GM12878 (cell line): ENCODE measurements around the gene FOXO3. TPM values are rescaled to one million over a fixed set of nuclear protein-coding genes. Genes with fewer than 3 reads are reported as not detected.

Experiments
- ATAC-seq: fragments of 200-7000 bp; cut with Tn5 transposase; 3 replicates; pipeline ENCODE4 v1.9.1; 2020; ENCODE audit warnings: mild to moderate bottlenecking, moderate library complexity
- BruUV-seq: library from RNA; stranded (reverse); fragments of 400-500 nt; replicated peaks from 2 replicates; lab custom pipeline; 2021; lab: Mats Ljungman, UMichigan
- CTCF ChIA-PET: fragments of 300-600 bp; sonication (Branson Sonifier 250); formaldehyde crosslinking; extraction: SDS; loops from one replicate; lab custom pipeline; 2021; ENCODE audit warnings: inconsistent platforms; lab: Yijun Ruan, JAX
- POLR2A ChIA-PET: fragments of 350-600 bp; formaldehyde crosslinking; extraction: SDS; loops from one replicate; lab custom pipeline; 2021; ENCODE audit warnings: inconsistent platforms; lab: Charles Lee
- RAD21 ChIA-PET: fragments of 300-600 bp; sonication (Branson Sonifier 250); formaldehyde crosslinking; loops from one replicate; lab custom pipeline; 2023; ENCODE audit warnings: antibody characterized with exemption; ENCODE audit not compliant: unreplicated experiment; lab: Charles Lee
- SMC1A ChIA-PET: fragments of 300-600 bp; sonication (Branson Sonifier 250); formaldehyde crosslinking; loops from one replicate; lab custom pipeline; 2023; ENCODE audit not compliant: unreplicated experiment, uncharacterized antibody; lab: Charles Lee
- DNase-seq: peaks from one replicate; pipeline ENCODE4 v3.0.0-alpha.2; 2011; ENCODE audit warnings: low read depth, low spot score
- FAIRE-seq: peaks from 3 replicates; lab custom pipeline; 2011; peaks lifted over from hg19 to GRCh38; lab: Jason Lieb, UNC
- H2AFZ ChIP-seq: 2 replicates; pipeline ENCODE4 v1.6.0; 2011; ENCODE audit warnings: low read depth, low read length, control low read depth; ENCODE audit not compliant: control insufficient read depth
- H3K27ac ChIP-seq: 2 replicates; pipeline ENCODE4 v1.5.1; 2011; ENCODE audit warnings: control low read depth; ENCODE audit not compliant: control insufficient read depth, insufficient read depth
- H3K27me3 ChIP-seq, 2 experiments: replicated peaks in 1 of 2; 2 replicates each; pipeline versions ENCODE4 v1.6.0 to v1.6.1; 2011; ENCODE audit warnings: low read length in 1 of 2; ENCODE audit not compliant: control insufficient read depth in 2 of 2, insufficient read depth in 2 of 2
- H3K36me3 ChIP-seq, 2 experiments: 2 replicates each; pipeline ENCODE4 v1.5.1; 2011; ENCODE audit warnings: low read length in 1 of 2; ENCODE audit not compliant: control insufficient read depth in 2 of 2, insufficient read depth in 2 of 2
- H3K4me1 ChIP-seq: 2 replicates; pipeline ENCODE4 v1.6.1; 2011; ENCODE audit warnings: mild to moderate bottlenecking, low read length, moderate library complexity, mixed read lengths; ENCODE audit not compliant: control insufficient read depth, insufficient read depth
- H3K4me2 ChIP-seq: 2 replicates; pipeline ENCODE4 v1.6.0; 2011; ENCODE audit warnings: control low read depth; ENCODE audit not compliant: control insufficient read depth, insufficient read depth
- H3K4me3 ChIP-seq: fragments of 200-600 bp; sonication (generic); 2 replicates; pipeline ENCODE4 v1.5.1; 2016
- H3K79me2 ChIP-seq: 2 replicates; pipeline ENCODE4 v1.6.0; 2011; ENCODE audit warnings: low read length; ENCODE audit not compliant: control insufficient read depth, insufficient read depth
- H3K9ac ChIP-seq: 2 replicates; pipeline ENCODE4 v1.8.0; 2011; ENCODE audit warnings: low read length, control low read depth, mixed read lengths; ENCODE audit not compliant: control insufficient read depth, insufficient read depth
- H3K9me3 ChIP-seq: replicated peaks from 3 replicates; pipeline ENCODE4 v1.5.1; 2011; ENCODE audit warnings: mild to moderate bottlenecking, low read length; ENCODE audit not compliant: control insufficient read depth, insufficient read depth
- H4K20me1 ChIP-seq: 2 replicates; pipeline ENCODE4 v1.6.0; 2011; ENCODE audit not compliant: control insufficient read depth, insufficient read depth
- BMI1 ChIP-seq: fragments of 450-650 bp; IDR thresholded peaks from 2 replicates; pipeline ENCODE4 v1.6.1; 2016; ENCODE audit warnings: mild to moderate bottlenecking, moderate library complexity, borderline replicate concordance
- BRCA1 ChIP-seq: IDR thresholded peaks from 2 replicates; pipeline ENCODE4 v1.6.1; 2011; ENCODE audit warnings: low read depth, low read length, improper control_type of control experiment
- EZH2 ChIP-seq: IDR thresholded peaks from 2 replicates; pipeline ENCODE4 v1.6.1; 2012; ENCODE audit warnings: low read depth, mild to moderate bottlenecking, control low read depth, inconsistent platforms, low read length, borderline replicate concordance; ENCODE audit not compliant: control insufficient read depth
- GABPA ChIP-seq: IDR thresholded peaks from 2 replicates; pipeline ENCODE4 v1.6.1; 2014; ENCODE audit warnings: antibody characterized with exemption, low read depth, mild to moderate bottlenecking, inconsistent platforms
- HDAC2 ChIP-seq: fragments of 200-600 bp; sonication (generic); IDR thresholded peaks from 2 replicates; pipeline ENCODE4 v1.6.1; 2017
- IRF3 ChIP-seq: fragments of 450-650 bp; IDR thresholded peaks from 2 replicates; pipeline ENCODE4 v1.6.1; 2014; ENCODE audit warnings: mild to moderate bottlenecking
- MEF2A ChIP-seq: IDR thresholded peaks from 2 replicates; pipeline ENCODE4 v1.6.1; 2011; ENCODE audit warnings: low read depth, mild to moderate bottlenecking, low read length, moderate library complexity; ENCODE audit not compliant: insufficient read depth
- MEF2B ChIP-seq: fragments of 450-650 bp; IDR thresholded peaks from 2 replicates; pipeline ENCODE4 v1.6.1; 2018; ENCODE audit warnings: mild to moderate bottlenecking, moderate library complexity; ENCODE audit not compliant: partially characterized antibody, poor library complexity, severe bottlenecking
- MLLT1 ChIP-seq: fragments of 450-650 bp; IDR thresholded peaks from 2 replicates; pipeline ENCODE4 v1.6.1; 2016; ENCODE audit warnings: mild to moderate bottlenecking
- MYC ChIP-seq: IDR thresholded peaks from 2 replicates; pipeline ENCODE4 v1.6.1; 2011; ENCODE audit warnings: mild to moderate bottlenecking, low read length, moderate library complexity, inconsistent platforms; ENCODE audit not compliant: insufficient read depth, insufficient replicate concordance, insufficient read length, severe bottlenecking
- NBN ChIP-seq: fragments of 450-650 bp; IDR thresholded peaks from 2 replicates; pipeline ENCODE4 v1.6.1; 2016
- NKRF ChIP-seq: fragments of 450-650 bp; conservative IDR thresholded peaks from 2 replicates; pipeline ENCODE4 v1.6.1; 2017; ENCODE audit warnings: mild to moderate bottlenecking, moderate library complexity
- NRF1 ChIP-seq: conservative IDR thresholded peaks from 2 replicates; pipeline ENCODE4 v1.6.1; 2011; ENCODE audit warnings: mild to moderate bottlenecking, low read depth, low read length, improper control_type of control experiment
- RUNX3 ChIP-seq: IDR thresholded peaks from 2 replicates; pipeline ENCODE4 v1.6.1; 2012; ENCODE audit warnings: low read length, inconsistent platforms
- SKIL ChIP-seq: fragments of 450-650 bp; IDR thresholded peaks from 2 replicates; pipeline ENCODE4 v1.6.1; 2017; ENCODE audit warnings: mild to moderate bottlenecking, low read depth, inconsistent platforms; ENCODE audit not compliant: poor library complexity, severe bottlenecking
- SREBF1 ChIP-seq: IDR thresholded peaks from 2 replicates; pipeline ENCODE4 v1.6.1; 2012; ENCODE audit warnings: mild to moderate bottlenecking, low read length
- WGBS: methylation state at CpG from one replicate; pipeline ENCODE4 v1.1.6; 2016; ENCODE audit warnings: low lambda C conversion rate; ENCODE audit not compliant: insufficient replicate concordance, insufficient coverage; ENCODE audit errors: missing lambda C conversion rate; 5-methylcytosine and 5-hydroxymethylcytosine counted together
- in situ Hi-C: fragments of 300-500 bp; cut with MboI; formaldehyde crosslinking; loops from 9 replicates; pipeline ENCODE4 v1.14.3; 2018; ENCODE audit warnings: mixed read lengths
- intact Hi-C: fragments of 100-400 bp; cut with micrococcal nuclease; formaldehyde crosslinking; loops from one replicate; pipeline ENCODE4 v1.14.2; 2022; ENCODE audit not compliant: unreplicated experiment
- polyA plus RNA-seq, 11 experiments: library from polyadenylated mRNA; depleted of rRNA in 4 of 11; unstranded in 6 of 11; stranded (reverse) in 5 of 11; fragments of >200 nt; fragmentation: Nextera tagmentation in 4 of 11; fragmentation: Illumina TruSeq in 1 of 11; extraction: Ambion mirVana in 4 of 11; extraction: Trizol in 1 of 11; gene quantifications; 1 replicate in 1 of 11; 2 replicates in 10 of 11; pipeline versions ENCODE4 v1.2.1 to v1.2.3, GENCODE V29; 2011 to 2016; ENCODE audit warnings: inconsistent platforms in 2 of 11, missing spikeins in 2 of 11, low read depth in 1 of 11
- total RNA-seq, 4 experiments: library from RNA; depleted of rRNA in 3 of 4; stranded (reverse); fragments of >200 nt in 3 of 4; fragmentation: Illumina TruSeq in 1 of 4; extraction: Trizol in 1 of 4; gene quantifications; 2 replicates each; pipeline versions ENCODE4 v1.2.1 to v1.2.3, GENCODE V29; 2013 to 2021

The FOXO3 gene
- total and polyA plus RNA-seq, 10 of the 15 experiments (the other 5 are each of a cell fraction or from before 2014, with no cell fraction given) = 0.82 to 4.5 (median 1.7) TPM

GRCh38 chr6:108556250-108556649 lies 4.5 kb upstream of the FOXO3 start:
- no peak overlapping the region for H3K4me3 ChIP-seq
- CTCF ChIA-PET = interaction anchor here (1.0 to 2.6 kb wide), 3 partner anchors 10 to 517 kb away, joined by 3 to 9 read pairs (median 3); no protein-coding TSS in a partner anchor
- H3K27ac ChIP-seq = no peak overlapping the region
- WGBS = 93% methylated on average over 5 of the region's 5 CpGs
- BruUV-seq = no TSS peak
- peaks cover 6 to 8% of the 10 kb centered on the region in 2 experiments for H3K27me3 ChIP-seq
- intact Hi-C loops (loop anchor here (5.0 to 10.0 kb wide), 2 partner anchors 226 to 829 kb away; partner anchors contain the start of gene CD164), in situ Hi-C loops (loop anchor here (10.0 kb wide), 1 partner anchor 829 kb away; the partner anchor contains the start of gene CD164)
- no peaks in the 10 kb centered on the region for H3K36me3 ChIP-seq
- H2AFZ ChIP-seq = no peak overlapping the region
- peaks cover 5% of the 10 kb centered on the region for H3K79me2 ChIP-seq
- no peak overlapping the region for H3K9ac ChIP-seq
- H3K4me2 ChIP-seq = no peak overlapping the region
- FAIRE-seq (no peak), DNase-seq (no peak), ATAC-seq (no peak)
- POLR2A ChIA-PET = interaction anchor here (0.9 kb wide), 1 partner anchor 538 kb away, joined by 3 read pairs; no protein-coding TSS in a partner anchor
- H3K4me1 ChIP-seq = peaks cover 4% of the 10 kb centered on the region; the same call in 1 of the 2 replicates
- H3K9me3 ChIP-seq = no peaks in the 10 kb centered on the region
- SMC1A ChIA-PET = interaction anchor here (0.9 to 2.3 kb wide), 4 partner anchors 10 to 42 kb away, joined by 3 to 7 read pairs (median 3); no protein-coding TSS in a partner anchor
- H4K20me1 ChIP-seq = no peaks in the 10 kb centered on the region; the same call in 1 of the 2 replicates
- RAD21 ChIA-PET = interaction anchor here (1.4 to 1.5 kb wide), 2 partner anchors 14 to 517 kb away, joined by 4 to 7 read pairs; no protein-coding TSS in a partner anchor
- TF ChIP-seq GABPA (no peak), HDAC2 (no peak), BMI1 (no peak), SKIL (no peak), RUNX3 (no peak), NBN (no peak), NKRF (no peak), MEF2A (no peak), MYC (no peak), NRF1 (no peak), MEF2B (no peak), MLLT1 (no peak), BRCA1 (no peak), IRF3 (no peak), SREBF1 (no peak), EZH2 (no peak)
